MM.1S (cell line): ENCODE results near the gene TUBA8.

Experiments used
- DNase-seq: peaks from one replicate; pipeline ENCODE4 v3.0.0-alpha.2; 2015
- H2AFZ ChIP-seq: fragments of 300-600 bp; sonication (generic); 2 replicates; pipeline ENCODE4 v1.6.0; 2016; ENCODE audit warnings: antibody characterized with exemption, low read length
- H3F3A ChIP-seq: fragments of 300-600 bp; sonication (generic); 2 replicates; pipeline ENCODE4 v1.6.1; 2016; ENCODE audit warnings: mild to moderate bottlenecking, antibody characterized with exemption, low read length, moderate library complexity, mixed read lengths; ENCODE audit not compliant: insufficient read depth
- H3K27ac ChIP-seq: fragments of 300-600 bp; sonication (generic); 2 replicates; pipeline ENCODE4 v1.5.1; 2016; ENCODE audit warnings: mild to moderate bottlenecking, low read length
- H3K27me3 ChIP-seq: fragments of 300-600 bp; sonication (generic); replicated peaks from 2 replicates; pipeline ENCODE4 v1.6.0; 2016; ENCODE audit warnings: low read length; ENCODE audit not compliant: insufficient read depth
- H3K36me3 ChIP-seq: fragments of 300-600 bp; sonication (generic); replicated peaks from 2 replicates; pipeline ENCODE4 v1.6.1; 2016; ENCODE audit warnings: mild to moderate bottlenecking, low read length, mixed read lengths; ENCODE audit not compliant: insufficient read depth
- H3K4me1 ChIP-seq: fragments of 300-600 bp; sonication (generic); 2 replicates; pipeline ENCODE4 v1.6.1; 2016; ENCODE audit warnings: low read length, mixed read lengths
- H3K4me2 ChIP-seq: fragments of 300-600 bp; sonication (generic); 2 replicates; pipeline ENCODE4 v1.6.0; 2016; ENCODE audit warnings: low read depth, low read length
- H3K4me3 ChIP-seq: fragments of 300-600 bp; sonication (generic); 2 replicates; pipeline ENCODE4 v1.5.1; 2016; ENCODE audit warnings: low read length, mixed read lengths
- H3K79me2 ChIP-seq: fragments of 300-600 bp; sonication (generic); 2 replicates; pipeline ENCODE4 v1.6.1; 2016; ENCODE audit warnings: mixed run types, low read length, mixed read lengths
- H3K9ac ChIP-seq: fragments of 300-600 bp; sonication (generic); 2 replicates; pipeline ENCODE4 v1.6.1; 2016; ENCODE audit warnings: low read length, mixed read lengths
- H3K9me2 ChIP-seq: fragments of 300-600 bp; sonication (generic); replicated peaks from 2 replicates; pipeline ENCODE4 v1.6.1; 2016; ENCODE audit warnings: mild to moderate bottlenecking, low read length, mixed read lengths; ENCODE audit not compliant: insufficient read depth
- H3K9me3 ChIP-seq: fragments of 300-600 bp; sonication (generic); replicated peaks from 2 replicates; pipeline ENCODE4 v1.6.1; 2016; ENCODE audit warnings: mild to moderate bottlenecking, low read length, mixed read lengths; ENCODE audit not compliant: insufficient read depth
- H4K20me1 ChIP-seq: fragments of 300-600 bp; sonication (generic); 2 replicates; pipeline ENCODE4 v1.6.1; 2016; ENCODE audit warnings: mild to moderate bottlenecking, low read length, moderate library complexity, mixed read lengths; ENCODE audit not compliant: insufficient read depth
- EZH2 ChIP-seq: fragments of 300-600 bp; sonication (generic); optimal IDR thresholded peaks from 2 replicates; pipeline ENCODE3; 2017; ENCODE audit warnings: low read depth, mild to moderate bottlenecking, antibody characterized with exemption, low read length, mixed read lengths
- EZH2phosphoT487 ChIP-seq: fragments of 300-600 bp; sonication (generic); IDR thresholded peaks from 2 replicates; pipeline ENCODE4 v1.6.1; 2018; ENCODE audit warnings: antibody characterized with exemption, low read length
- TF ChIP-seq, protein P1 (sequence below): fragments of 300-600 bp; sonication (generic); IDR thresholded peaks from 2 replicates; pipeline ENCODE4 v1.5.1; 2016; ENCODE audit warnings: antibody characterized with exemption, low read length, mixed read lengths

TUBA8 gene

DNA sequence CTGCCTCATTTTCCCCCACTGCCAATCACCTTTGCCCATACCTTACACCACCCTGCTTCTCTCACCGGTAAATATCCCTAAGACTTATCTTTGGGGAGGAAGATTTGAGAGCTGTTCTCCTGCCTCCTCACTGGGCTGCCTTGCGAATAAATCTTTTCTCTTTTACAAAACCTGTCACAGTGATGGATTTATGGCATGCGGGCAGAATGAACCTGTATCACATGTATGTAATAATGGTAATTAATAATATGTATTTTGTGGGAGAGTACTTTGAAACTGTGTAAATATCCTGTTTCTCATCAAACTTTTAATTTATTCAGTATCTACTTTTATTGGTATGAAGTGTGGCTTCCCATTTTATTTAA is 35.8 kb downstream of the TUBA8 start:
- TF ChIP-seq EZH2 (no peak), EZH2phosphoT487 (no peak)
- TF ChIP-seq, protein P1, sequence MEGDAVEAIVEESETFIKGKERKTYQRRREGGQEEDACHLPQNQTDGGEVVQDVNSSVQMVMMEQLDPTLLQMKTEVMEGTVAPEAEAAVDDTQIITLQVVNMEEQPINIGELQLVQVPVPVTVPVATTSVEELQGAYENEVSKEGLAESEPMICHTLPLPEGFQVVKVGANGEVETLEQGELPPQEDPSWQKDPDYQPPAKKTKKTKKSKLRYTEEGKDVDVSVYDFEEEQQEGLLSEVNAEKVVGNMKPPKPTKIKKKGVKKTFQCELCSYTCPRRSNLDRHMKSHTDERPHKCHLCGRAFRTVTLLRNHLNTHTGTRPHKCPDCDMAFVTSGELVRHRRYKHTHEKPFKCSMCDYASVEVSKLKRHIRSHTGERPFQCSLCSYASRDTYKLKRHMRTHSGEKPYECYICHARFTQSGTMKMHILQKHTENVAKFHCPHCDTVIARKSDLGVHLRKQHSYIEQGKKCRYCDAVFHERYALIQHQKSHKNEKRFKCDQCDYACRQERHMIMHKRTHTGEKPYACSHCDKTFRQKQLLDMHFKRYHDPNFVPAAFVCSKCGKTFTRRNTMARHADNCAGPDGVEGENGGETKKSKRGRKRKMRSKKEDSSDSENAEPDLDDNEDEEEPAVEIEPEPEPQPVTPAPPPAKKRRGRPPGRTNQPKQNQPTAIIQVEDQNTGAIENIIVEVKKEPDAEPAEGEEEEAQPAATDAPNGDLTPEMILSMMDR = no peak
- no peaks in the 10 kb centered on the region for H3K27me3 ChIP-seq
- H4K20me1 ChIP-seq = no peaks in the 10 kb centered on the region

DNA sequence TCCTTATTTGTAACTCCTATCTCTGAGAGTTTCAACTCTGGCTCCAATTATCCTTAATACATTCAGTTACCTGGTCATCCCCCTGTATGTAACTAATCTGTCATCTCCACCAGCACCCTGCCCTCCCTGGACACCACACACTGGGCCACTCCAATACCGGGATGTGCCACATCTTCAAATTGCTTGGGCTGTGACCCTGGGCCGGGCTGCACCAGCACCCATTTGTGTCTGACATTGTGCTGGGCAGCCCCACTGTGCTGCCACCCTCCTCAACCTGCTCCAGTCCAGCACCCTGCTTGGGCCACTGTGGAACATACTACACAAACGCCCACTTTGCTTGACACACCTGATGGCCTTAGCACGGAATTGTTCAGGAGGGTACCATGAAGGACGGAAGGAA is 37.2 kb downstream of the TUBA8 start:
- Histone ChIP-seq H3K9ac (no peak overlapping the region), H3K79me2 (no peaks in the 10 kb centered on the region), H3K4me2 (no peak overlapping the region), H3K9me3 (no peaks in the 10 kb centered on the region), H4K20me1 (no peaks in the 10 kb centered on the region), H2AFZ (no peak overlapping the region), H3K36me3 (no peaks in the 10 kb centered on the region), H3F3A (peaks cover 6% of the 10 kb centered on the region), H3K27ac (no peak overlapping the region), H3K9me2 (no peaks in the 10 kb centered on the region), H3K4me1 (no peaks in the 10 kb centered on the region), H3K4me3 (no peak overlapping the region), H3K27me3 (no peaks in the 10 kb centered on the region)
- DNase-seq = no peak
- TF ChIP-seq EZH2phosphoT487 (no peak), EZH2 (no peak)
- TF ChIP-seq, protein P1 = no peak

More for the DNA sequence above, 35.8 kb downstream of the TUBA8 start:
- no peaks in the 10 kb centered on the region for H3K36me3 ChIP-seq
- H3K9ac ChIP-seq = no peak overlapping the region
- no peak overlapping the region for H3K4me3 ChIP-seq
- H3K9me2 ChIP-seq = no peaks in the 10 kb centered on the region
- no peak overlapping the region for H2AFZ ChIP-seq
- H3K79me2 ChIP-seq = no peaks in the 10 kb centered on the region
- H3K4me2 ChIP-seq = no peak overlapping the region
- H3K4me1 ChIP-seq = no peaks in the 10 kb centered on the region
- H3K9me3 ChIP-seq = no peaks in the 10 kb centered on the region
- no peak overlapping the region for H3K27ac ChIP-seq
- H3F3A ChIP-seq = peaks cover 6% of the 10 kb centered on the region
- no peak for DNase-seq

DNA sequence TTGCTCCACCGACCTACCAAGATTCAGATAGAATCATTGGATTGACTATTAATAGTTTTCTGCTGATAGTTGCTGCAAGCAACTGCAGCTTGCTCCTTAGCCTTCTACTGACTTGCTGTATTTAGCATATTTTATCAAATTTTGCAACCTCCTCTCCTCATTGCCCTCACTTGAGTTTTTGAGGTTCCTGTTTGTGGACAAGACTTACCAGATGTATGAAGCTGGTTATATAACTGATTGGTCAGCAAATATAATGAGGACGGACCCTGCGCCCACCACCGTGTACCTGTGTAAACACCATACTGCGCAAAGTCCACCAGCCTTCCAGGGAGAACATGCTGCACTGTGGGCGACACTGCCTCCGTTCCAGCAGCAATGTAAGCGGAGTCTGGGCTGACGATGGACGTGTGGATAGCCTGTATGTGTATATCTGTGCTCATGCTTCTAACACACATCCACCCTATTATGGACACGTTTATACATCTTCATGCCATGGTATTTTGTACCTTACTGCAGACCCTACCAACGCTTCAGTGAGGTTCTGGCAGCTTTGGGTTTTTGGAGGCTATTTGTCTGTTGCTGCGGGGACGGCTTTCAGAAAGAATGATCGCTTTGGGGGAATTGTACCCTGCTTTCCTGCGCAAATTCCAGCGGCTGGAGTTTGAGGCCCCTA is 37.8 kb downstream of the TUBA8 start:
- Histone ChIP-seq H4K20me1 (no peaks in the 10 kb centered on the region), H3K9me3 (no peaks in the 10 kb centered on the region), H3K27me3 (no peaks in the 10 kb centered on the region), H3K36me3 (no peaks in the 10 kb centered on the region), H3K27ac (no peak overlapping the region), H3K9me2 (no peaks in the 10 kb centered on the region), H2AFZ (no peak overlapping the region), H3K4me1 (no peaks in the 10 kb centered on the region), H3K4me2 (no peak overlapping the region), H3K9ac (no peak overlapping the region), H3K79me2 (no peaks in the 10 kb centered on the region), H3K4me3 (no peak overlapping the region), H3F3A (peaks cover 6% of the 10 kb centered on the region)
- DNase-seq = no peak
- TF ChIP-seq EZH2phosphoT487 (no peak), EZH2 (no peak)
- TF ChIP-seq, protein P1 = no peak
